Stimulated activated CD8-positive, alpha-beta memory T cell treated with anti-CD3 and anti-CD28 coated beads, Interleukin-2, amount 100 ng/mL, for 48 hours (primary cell): ENCODE results near the gene TMEM176A.
A peak's percentile ranks its signal among the peaks of the same experiment; 100 is the strongest.
"Not testable (repeated sequence)": the region's sequence is repeated elsewhere in the genome, so short reads cannot be mapped to it uniquely, and the experiment has no call there.

ENCODE experiments used
- DNase-seq, 2 donors: peaks; one replicate each; pipeline ENCODE4 v3.0.0-alpha.2; 2020; ENCODE audit warnings: low read depth in 2 of 2

Gene TMEM176A, protein sequence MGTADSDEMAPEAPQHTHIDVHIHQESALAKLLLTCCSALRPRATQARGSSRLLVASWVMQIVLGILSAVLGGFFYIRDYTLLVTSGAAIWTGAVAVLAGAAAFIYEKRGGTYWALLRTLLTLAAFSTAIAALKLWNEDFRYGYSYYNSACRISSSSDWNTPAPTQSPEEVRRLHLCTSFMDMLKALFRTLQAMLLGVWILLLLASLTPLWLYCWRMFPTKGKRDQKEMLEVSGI

DNA sequence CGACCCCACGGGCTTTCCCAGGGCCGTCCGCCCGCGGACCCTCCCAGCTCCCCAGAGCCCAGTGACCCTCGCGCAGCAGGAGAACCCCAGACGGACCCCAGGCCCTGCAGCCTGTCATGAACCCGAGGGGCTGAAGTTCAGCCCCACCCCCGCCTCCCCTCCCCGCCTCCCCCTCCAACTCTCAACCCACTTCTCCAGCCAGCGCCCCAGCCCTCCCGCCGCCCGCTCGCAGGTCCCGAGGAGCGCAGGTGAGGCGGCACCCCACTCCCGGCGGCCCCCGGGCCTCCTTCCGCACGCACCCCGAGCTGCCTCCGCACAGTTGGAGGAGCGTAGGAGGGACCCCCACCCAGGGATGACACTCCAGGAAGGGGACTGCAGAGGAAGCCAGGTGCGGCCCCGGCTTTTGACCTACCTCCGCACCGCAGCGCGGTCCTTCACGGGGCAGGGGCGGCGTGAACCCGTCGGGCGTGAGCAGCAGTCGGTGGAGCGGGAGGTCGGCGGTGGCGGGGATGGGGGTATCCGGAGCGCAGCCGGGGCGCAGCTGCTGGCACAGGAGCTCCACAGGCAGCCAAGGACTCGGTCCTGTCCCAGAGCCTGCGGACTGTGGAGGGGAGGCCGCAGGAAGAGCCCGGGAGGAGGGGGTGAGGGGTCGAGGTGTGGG, at the start of gene TMEM176A:
Gene TMEM176A, plus strand, starts transcription at position 189 of the 661 bp plus-strand sequence. CDS start 782 bp downstream, outside the sequence.
- DNase-seq: no peak

DNA sequence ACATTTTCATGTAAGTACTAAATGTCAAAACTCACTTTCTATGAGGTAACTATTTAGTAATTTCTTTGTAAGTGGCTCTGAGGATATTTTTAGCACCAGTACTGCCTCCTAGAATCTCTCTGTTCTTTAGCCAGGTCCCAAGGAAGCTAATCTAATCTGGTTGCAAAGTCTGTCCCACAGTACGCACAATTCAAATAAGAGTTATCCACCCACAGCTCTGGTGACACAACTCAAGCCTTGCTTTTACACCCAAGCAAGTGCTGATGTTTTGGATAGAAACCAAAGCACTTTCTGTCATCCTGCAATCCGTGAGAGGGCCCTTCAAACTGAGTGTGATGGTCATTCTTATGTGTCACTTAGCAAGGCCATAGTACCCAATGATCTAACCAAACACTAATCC, 48.9 kb upstream of the TMEM176A start:
- DNase-seq: no peak

DNA sequence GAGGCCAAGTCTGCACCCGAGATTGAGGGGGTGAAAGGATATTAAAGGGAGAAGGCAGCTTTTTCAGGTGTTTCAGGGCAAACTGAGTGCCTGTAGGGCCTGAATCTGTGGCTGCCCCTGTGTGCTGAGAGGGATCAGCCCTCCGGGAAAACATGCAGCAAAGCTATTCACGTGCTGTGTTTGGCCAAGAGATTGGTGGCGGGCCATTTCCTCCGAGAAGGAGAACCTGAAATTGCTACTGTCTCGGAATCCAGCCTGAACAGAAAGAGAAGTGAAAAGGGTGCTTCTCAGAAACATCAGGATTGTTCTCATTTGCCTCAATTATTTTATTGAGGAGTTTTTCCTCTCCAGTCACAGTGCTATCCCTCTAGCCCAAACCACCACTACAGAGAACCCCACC, 47.3 kb upstream of the TMEM176A start:
- no peak for DNase-seq

DNA sequence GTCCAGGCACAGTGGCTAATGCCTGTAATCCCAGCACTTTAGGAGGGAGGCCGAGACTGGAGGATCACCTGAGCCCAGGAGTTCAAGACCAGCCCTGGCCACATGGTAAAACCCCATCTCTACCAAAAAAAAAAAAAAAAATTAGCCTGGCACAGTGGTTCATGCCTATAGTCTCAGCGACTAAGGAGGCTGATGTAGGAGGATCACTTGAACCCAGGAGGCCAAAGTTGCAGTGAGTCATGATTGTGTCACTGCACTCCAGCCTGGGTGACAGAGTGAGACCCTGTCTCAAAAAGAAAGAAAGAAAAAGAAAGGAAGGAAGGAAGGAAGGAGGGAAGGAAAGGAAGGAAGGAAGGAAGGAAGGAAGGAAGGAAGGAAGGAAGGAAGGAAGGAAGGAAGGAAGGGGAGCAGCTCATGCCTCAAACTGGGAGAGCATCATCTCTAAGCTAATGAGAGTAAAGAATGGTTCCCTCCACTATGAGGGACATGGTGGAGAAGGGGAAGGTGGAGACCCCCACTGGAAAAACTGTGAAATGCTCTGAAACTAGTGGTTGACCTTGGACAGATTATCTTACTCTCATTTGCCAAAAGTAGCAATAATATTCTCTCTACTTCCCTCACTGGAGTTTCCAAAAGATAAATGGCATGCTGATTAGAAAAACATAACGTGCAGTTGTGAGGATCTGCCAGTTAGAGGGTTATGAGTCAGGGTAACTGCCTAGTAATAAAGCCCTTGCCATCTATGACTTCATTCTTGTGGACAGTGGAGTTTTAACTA, 46.6 kb upstream of the TMEM176A start:
- no peak for DNase-seq

GRCh38 chr7:150754951-150755350, 45.6 kb upstream of the TMEM176A start:
- DNase-seq: no peak

- no peak for DNase-seq
Measured at GRCh38 chr7:150755473-150756099, 45.0 kb upstream of the TMEM176A start.

DNA sequence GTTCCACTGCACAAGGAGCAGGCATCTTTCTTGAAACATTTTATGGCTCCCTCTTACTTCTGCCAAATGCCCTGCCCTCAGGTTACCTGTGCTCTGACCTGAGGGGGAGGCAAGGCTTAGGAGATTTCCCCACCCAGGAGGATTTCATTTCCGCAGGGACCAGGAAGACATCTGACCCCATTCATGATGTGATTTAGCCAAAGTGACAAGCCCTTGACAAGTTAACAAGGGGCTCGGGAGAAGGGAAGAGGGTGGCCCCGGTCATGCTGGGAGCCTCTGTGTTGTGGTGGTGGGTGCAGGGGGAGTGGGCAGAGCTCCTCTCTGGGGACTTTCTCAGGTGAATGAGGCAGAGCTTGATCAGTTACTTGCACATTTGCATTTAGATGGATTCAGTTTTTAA, 44.4 kb upstream of the TMEM176A start:
- DNase-seq: no peak

DNA sequence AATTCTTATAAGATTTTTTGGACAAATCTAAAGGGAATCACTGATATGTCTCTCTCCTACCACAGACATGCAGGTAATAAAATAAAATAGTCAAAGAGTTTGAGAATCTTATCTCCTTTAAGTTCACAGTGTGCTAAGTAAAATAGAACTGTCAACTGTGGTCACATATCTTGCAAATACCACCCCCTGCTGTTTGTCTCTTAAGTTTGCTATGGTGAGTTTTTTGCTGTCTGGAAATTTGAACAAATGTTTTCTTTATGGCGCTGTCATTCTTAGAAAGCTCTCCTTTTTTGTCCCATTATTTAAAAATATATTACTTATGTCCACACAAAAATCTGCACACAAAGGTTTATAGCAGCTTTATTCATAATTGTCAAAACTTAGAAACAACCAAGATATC, 43.7 kb upstream of the TMEM176A start:
- no peak for DNase-seq

- DNase-seq: no peak
Measured at GRCh38 chr7:150759479-150759878, 41.1 kb upstream of the TMEM176A start.

DNA sequence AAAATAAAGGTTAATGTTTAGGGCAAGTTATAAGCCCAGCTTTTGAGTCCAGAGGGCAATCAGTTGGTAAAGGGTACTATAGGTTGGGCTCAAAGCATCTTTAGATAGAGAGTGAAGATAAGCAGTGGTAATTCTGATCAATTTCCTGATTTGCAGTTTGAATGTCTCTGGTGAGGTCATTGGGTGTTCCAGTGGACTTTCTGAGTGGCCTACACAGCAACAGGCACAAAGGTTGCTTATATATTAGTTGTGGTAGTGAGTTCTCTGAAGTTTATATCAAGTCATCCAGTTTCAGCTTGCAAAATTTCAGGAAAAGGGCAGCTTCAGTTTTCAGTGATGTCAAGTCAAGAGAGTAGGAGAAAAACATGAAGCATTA, 34.2 kb upstream of the TMEM176A start:
- no peak for DNase-seq

GRCh38 chr7:150769768-150770167, 30.8 kb upstream of the TMEM176A start:
- DNase-seq: no peak

GRCh38 chr7:150774131-150774530, 26.4 kb upstream of the TMEM176A start:
- not testable (repeated sequence) for DNase-seq

GRCh38 chr7:150778014-150778737, 22.4 kb upstream of the TMEM176A start:
- DNase-seq: no peak

DNA sequence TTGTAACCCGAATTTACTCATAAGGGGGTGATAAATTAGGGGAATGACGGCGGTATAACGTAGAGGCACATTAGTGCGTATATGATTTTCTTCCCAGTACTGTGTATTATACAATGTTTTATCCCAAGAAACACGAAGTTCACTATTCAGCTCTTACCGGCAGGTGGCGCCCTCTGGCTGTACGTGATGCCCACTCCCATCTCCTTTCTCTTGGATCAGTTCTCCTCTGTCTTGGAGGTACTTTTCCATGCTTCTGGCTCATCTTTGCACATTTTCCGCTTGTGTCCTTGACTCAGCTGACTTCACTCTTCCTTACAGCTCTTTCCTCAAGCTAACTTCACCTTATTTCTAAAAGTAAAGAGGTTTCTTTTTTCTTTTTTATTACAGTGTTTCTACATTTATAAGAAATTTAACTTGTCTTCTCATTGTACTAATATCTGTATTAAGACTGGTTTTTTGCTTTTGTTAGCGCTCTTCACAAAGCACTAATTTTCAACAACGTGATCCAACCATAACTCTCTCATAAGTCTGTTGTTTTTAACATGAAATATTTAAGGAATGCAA, 21.7 kb upstream of the TMEM176A start:
- DNase-seq: peak; percentile 65 to 74

DNA sequence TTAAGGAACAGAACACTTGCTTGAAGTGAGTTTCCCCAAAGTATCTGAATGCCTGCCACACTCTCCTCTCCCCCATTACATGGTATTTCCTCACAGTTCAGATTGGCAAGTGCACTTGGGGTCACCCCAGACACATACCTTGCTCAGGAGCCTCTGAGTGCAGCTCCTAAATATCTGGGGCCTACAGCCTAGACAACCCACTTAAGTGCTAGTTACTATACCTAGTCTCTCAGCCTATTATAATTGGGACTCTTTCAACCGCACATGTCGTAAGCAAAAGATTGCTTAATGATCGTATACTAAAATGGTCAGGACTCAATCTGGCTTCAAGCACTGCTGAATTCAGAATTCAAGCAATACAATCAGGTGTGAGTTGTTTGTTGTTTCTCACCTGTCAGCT, 20.3 kb upstream of the TMEM176A start:
- DNase-seq: no peak

- no peak for DNase-seq
Measured at GRCh38 chr7:150781103-150781502, 19.5 kb upstream of the TMEM176A start.

DNA sequence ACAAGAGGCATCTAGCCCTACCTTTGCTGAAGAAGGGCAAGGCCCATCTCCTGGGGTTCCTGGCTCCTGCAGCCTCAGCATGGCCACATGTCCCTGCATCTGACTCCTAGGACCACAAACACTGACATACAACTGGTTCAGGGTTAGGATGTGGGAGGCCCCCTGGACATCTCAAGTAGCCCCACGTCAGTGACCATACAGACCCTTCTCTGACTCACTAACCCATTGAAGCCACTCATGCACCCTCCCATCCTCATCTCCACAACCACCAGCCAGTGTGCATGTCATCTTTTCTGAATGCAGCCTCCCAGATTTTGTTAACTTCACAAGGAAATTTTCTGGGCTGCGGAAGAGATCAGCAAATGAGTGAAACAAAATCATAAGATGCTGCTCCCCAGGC, 18.6 kb upstream of the TMEM176A start:
- DNase-seq: no peak

GRCh38 chr7:150784120-150784736, 16.3 kb upstream of the TMEM176A start:
- no peak for DNase-seq

- no peak for DNase-seq
Measured at GRCh38 chr7:150784954-150785353, 15.6 kb upstream of the TMEM176A start.

- no peak for DNase-seq
Measured at GRCh38 chr7:150787321-150788281, 13.0 kb upstream of the TMEM176A start.
